Body of pancreas (tissue), 4 donors: ENCODE measurements around the gene LSM3.

ENCODE experiments used
- POLR2A ChIP-seq, 3 donors: fragments of 450-650 bp; IDR thresholded peaks; one replicate each; pipeline ENCODE4 v1.6.1; 2016; ENCODE audit warnings: antibody characterized with exemption in 3 of 3, mild to moderate bottlenecking in 2 of 3
- TF ChIP-seq, protein P1 (sequence below), 7 experiments: fragments of 450-650 bp in 4 of 7; fragments of 200-600 bp in 3 of 7; sonication (generic) in 3 of 7; IDR thresholded peaks; one replicate each; pipeline ENCODE4 v1.5.1; 2016 to 2019; ENCODE audit warnings: antibody characterized with exemption in 7 of 7

DNA sequence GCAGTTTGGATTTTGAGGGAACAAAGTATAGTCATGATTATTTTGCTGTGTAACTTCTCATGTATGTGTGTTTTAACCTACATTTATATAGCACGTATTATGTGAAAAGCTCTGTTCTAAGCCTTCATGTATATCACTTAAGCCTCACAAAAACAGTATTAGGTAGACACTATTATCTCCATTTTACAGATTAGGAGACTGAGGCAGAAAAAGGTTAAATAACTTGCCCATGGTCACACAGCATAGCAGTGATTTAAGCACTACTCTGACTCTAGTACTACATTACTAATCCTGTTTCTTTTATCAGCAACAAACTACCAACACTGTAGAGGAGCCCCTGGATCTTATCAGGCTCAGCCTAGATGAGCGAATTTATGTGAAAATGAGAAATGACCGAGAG is 2.6 kb downstream of the LSM3 start:
- TF ChIP-seq, protein P1, sequence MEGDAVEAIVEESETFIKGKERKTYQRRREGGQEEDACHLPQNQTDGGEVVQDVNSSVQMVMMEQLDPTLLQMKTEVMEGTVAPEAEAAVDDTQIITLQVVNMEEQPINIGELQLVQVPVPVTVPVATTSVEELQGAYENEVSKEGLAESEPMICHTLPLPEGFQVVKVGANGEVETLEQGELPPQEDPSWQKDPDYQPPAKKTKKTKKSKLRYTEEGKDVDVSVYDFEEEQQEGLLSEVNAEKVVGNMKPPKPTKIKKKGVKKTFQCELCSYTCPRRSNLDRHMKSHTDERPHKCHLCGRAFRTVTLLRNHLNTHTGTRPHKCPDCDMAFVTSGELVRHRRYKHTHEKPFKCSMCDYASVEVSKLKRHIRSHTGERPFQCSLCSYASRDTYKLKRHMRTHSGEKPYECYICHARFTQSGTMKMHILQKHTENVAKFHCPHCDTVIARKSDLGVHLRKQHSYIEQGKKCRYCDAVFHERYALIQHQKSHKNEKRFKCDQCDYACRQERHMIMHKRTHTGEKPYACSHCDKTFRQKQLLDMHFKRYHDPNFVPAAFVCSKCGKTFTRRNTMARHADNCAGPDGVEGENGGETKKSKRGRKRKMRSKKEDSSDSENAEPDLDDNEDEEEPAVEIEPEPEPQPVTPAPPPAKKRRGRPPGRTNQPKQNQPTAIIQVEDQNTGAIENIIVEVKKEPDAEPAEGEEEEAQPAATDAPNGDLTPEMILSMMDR (IDR thresholded peaks at IDR 0.05), result no peak
- no peak for TF ChIP-seq POLR2A (IDR thresholded peaks at IDR 0.05)
